Measurements from ENCODE around the gene OXER1. TPM values are rescaled to one million over a fixed set of nuclear protein-coding genes. Genes with fewer than 3 reads are reported as not detected.

Gene OXER1
- total RNA-seq, 1 donor from 2014 or later, result 0.88 TPM

- Mint-ChIP-seq H3K4me3 (peak overlapping the region; percentile 71), H3K36me3 (peaks cover 4% of the 10 kb centered on the region), H3K27me3 (ENCODE audit: insufficient read depth, low read depth) (peaks cover 15% of the 10 kb centered on the region), H3K4me1 (peaks cover 22% of the 10 kb centered on the region), H3K27ac (no peak overlapping the region), H3K9me3 (peaks cover 13% of the 10 kb centered on the region)
- Histone ChIP-seq H2AFZ (replicated peaks) (no peak overlapping the region), H3K27me3 (peaks cover 16% of the 10 kb centered on the region), H3K4me2 (no peak overlapping the region), H3K36me3 (no peaks in the 10 kb centered on the region), H3K4me1 (peaks cover 7% of the 10 kb centered on the region), H4K20me1 (ENCODE audit: low read depth) (no peaks in the 10 kb centered on the region), H3K4me3 (no peak overlapping the region), H3F3A (ENCODE audit: low read depth) (peaks cover 34% of the 10 kb centered on the region), H3K9ac (no peak overlapping the region), H3K79me2 (ENCODE audit: low read depth) (no peaks in the 10 kb centered on the region), H3K27ac (no peak overlapping the region), H3K9me3 (ENCODE audit: low read depth) (no peaks in the 10 kb centered on the region)
- DNase-seq (ENCODE audit: low spot score), result no peak
- TF ChIP-seq CTCF (IDR thresholded peaks at IDR 0.05), result no peak
- no peak for TF ChIP-seq EZH2phosphoT487 (IDR thresholded peaks at IDR 0.05)
- TF ChIP-seq EZH2 (IDR thresholded peaks at IDR 0.05), result no peak
Observed at GRCh38 chr2:42808301-42808700, 44.4 kb upstream of the OXER1 start.

DNA sequence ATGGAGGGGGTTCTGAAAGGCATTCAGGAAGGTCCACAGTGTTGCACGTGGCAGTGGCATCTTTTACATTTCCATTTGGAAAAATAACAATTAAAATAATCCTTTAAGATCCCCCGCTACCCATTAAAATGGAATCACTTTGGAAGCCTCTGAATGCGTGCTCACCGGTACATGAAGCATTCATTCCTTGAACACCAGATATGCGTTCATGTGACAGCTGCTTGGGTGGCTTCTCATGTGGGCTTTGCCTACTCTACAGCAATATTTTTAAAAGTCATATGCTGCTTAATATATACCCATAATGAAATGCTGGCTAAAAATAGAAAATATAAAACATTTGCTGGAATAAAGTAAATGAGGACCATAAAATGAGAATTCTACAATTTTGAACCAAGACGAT is 42.9 kb upstream of the OXER1 start:
- Mint-ChIP-seq H3K27me3 (ENCODE audit: insufficient read depth, low read depth) (peaks cover 13% of the 10 kb centered on the region), H3K4me1 (peaks cover 19% of the 10 kb centered on the region), H3K27ac (no peak overlapping the region), H3K36me3 (no peaks in the 10 kb centered on the region), H3K4me3 (no peak overlapping the region), H3K9me3 (peaks cover 5% of the 10 kb centered on the region)
- peaks cover 7% of the 10 kb centered on the region for H3K4me1 ChIP-seq
- peaks cover 25% of the 10 kb centered on the region for H3F3A ChIP-seq (ENCODE audit: low read depth)
- H2AFZ ChIP-seq (replicated peaks), result no peak overlapping the region
- H3K9ac ChIP-seq, result no peak overlapping the region
- no peak for TF ChIP-seq CTCF (IDR thresholded peaks at IDR 0.05)
- H3K36me3 ChIP-seq, result no peaks in the 10 kb centered on the region
- H3K4me3 ChIP-seq, result no peak overlapping the region
- no peaks in the 10 kb centered on the region for H3K9me3 ChIP-seq (ENCODE audit: low read depth)
- H4K20me1 ChIP-seq (ENCODE audit: low read depth), result no peaks in the 10 kb centered on the region
- no peaks in the 10 kb centered on the region for H3K79me2 ChIP-seq (ENCODE audit: low read depth)
- H3K27me3 ChIP-seq, result peaks cover 16% of the 10 kb centered on the region
- no peak overlapping the region for H3K4me2 ChIP-seq
- no peak for DNase-seq (ENCODE audit: low spot score)
- H3K27ac ChIP-seq, result no peak overlapping the region

GRCh38 chr2:42804891-42805290 is 41.0 kb upstream of the OXER1 start:
- H3K27me3 ChIP-seq, result peaks cover 16% of the 10 kb centered on the region
- H3K9me3 Mint-ChIP-seq, result peaks cover 5% of the 10 kb centered on the region
- H3K4me1 ChIP-seq, result peaks cover 7% of the 10 kb centered on the region
- H2AFZ ChIP-seq (replicated peaks), result no peak overlapping the region
- no peaks in the 10 kb centered on the region for H4K20me1 ChIP-seq (ENCODE audit: low read depth)
- peaks cover 20% of the 10 kb centered on the region for H3F3A ChIP-seq (ENCODE audit: low read depth)
- no peaks in the 10 kb centered on the region for H3K36me3 ChIP-seq
- H3K9ac ChIP-seq, result no peak overlapping the region
- H3K4me3 Mint-ChIP-seq, result no peak overlapping the region
- no peaks in the 10 kb centered on the region for H3K36me3 Mint-ChIP-seq
- no peaks in the 10 kb centered on the region for H3K79me2 ChIP-seq (ENCODE audit: low read depth)
- H3K27ac ChIP-seq, result no peak overlapping the region
- H3K9me3 ChIP-seq (ENCODE audit: low read depth), result no peaks in the 10 kb centered on the region
- H3K4me2 ChIP-seq, result no peak overlapping the region
- peaks cover 8% of the 10 kb centered on the region for H3K27me3 Mint-ChIP-seq (ENCODE audit: insufficient read depth, low read depth)
- no peak overlapping the region for H3K4me3 ChIP-seq
- TF ChIP-seq EZH2phosphoT487 (IDR thresholded peaks at IDR 0.05), result no peak
- TF ChIP-seq EZH2 (IDR thresholded peaks at IDR 0.05), result no peak
- TF ChIP-seq CTCF (IDR thresholded peaks at IDR 0.05), result no peak
- H3K4me1 Mint-ChIP-seq, result peaks cover 11% of the 10 kb centered on the region
- no peak for DNase-seq (ENCODE audit: low spot score)
- H3K27ac Mint-ChIP-seq, result no peak overlapping the region
